Stimulated activated CD8-positive, alpha-beta memory T cell treated with anti-CD3 and anti-CD28 coated beads, Interleukin-12 subunit alpha, Interleukin-12 subunit beta, amount 100 ng/mL, for 24 hours (primary cell): ENCODE results near the gene GFI1B.
"Not testable (repeated sequence)": the region's sequence is repeated elsewhere in the genome, so short reads cannot be mapped to it uniquely, and the experiment has no call there.

Experiments
- DNase-seq: peaks from one replicate; pipeline ENCODE4 v3.0.0-alpha.2; 2020; ENCODE audit errors: extremely low read depth

GFI1B gene

GRCh38 chr9:132969783-132970182 is 8.7 kb upstream of the GFI1B start:
- DNase-seq = no peak

- no peak for DNase-seq
Measured at GRCh38 chr9:132970324-132971062, 8.0 kb upstream of the GFI1B start.

- no peak for DNase-seq
Measured at GRCh38 chr9:132973166-132973565, 5.3 kb upstream of the GFI1B start.

- DNase-seq = no peak
Measured at GRCh38 chr9:132973713-132974112, 4.8 kb upstream of the GFI1B start.

- DNase-seq = no peak
Measured at GRCh38 chr9:132975961-132976360, 2.5 kb upstream of the GFI1B start.

- DNase-seq = no peak
Measured at GRCh38 chr9:132976571-132976970, 1.9 kb upstream of the GFI1B start.

GRCh38 chr9:132978112-132978450 is 413 bp upstream of the GFI1B start:
- DNase-seq = no peak

- no peak for DNase-seq
Measured at GRCh38 chr9:132980157-132980556, 1.7 kb downstream of the GFI1B start.

- DNase-seq = no peak
Measured at GRCh38 chr9:132982458-132982857, 4.0 kb downstream of the GFI1B start.

GRCh38 chr9:132983491-132984201 is 5.2 kb downstream of the GFI1B start:
- DNase-seq = no peak

GRCh38 chr9:132984202-132985070 is 5.9 kb downstream of the GFI1B start:
- DNase-seq = no peak

- DNase-seq = no peak
Measured at GRCh38 chr9:132985071-132985350, 6.5 kb downstream of the GFI1B start.

- DNase-seq = no peak
Measured at GRCh38 chr9:132985489-132985888, 7.0 kb downstream of the GFI1B start.

GRCh38 chr9:132986114-132986513 is 7.6 kb downstream of the GFI1B start:
- no peak for DNase-seq

- DNase-seq = no peak
Measured at GRCh38 chr9:132986640-132987620, 8.4 kb downstream of the GFI1B start.

GRCh38 chr9:132988244-132989013 is 9.9 kb downstream of the GFI1B start:
- DNase-seq = no peak

- no peak for DNase-seq
Measured at GRCh38 chr9:132989014-132989310, 10.5 kb downstream of the GFI1B start.

- DNase-seq = no peak
Measured at GRCh38 chr9:132989414-132989996, 11.0 kb downstream of the GFI1B start.

GRCh38 chr9:132989998-132990557 is 11.6 kb downstream of the GFI1B start:
- not testable (repeated sequence) for DNase-seq

- DNase-seq = no peak
Measured at GRCh38 chr9:132990781-132991180, 12.3 kb downstream of the GFI1B start.
